Body of pancreas (tissue), 4 donors: ENCODE results near the gene KCND3.

Experiments used
- CTCF ChIP-seq, 7 experiments: fragments of 450-650 bp in 4 of 7; fragments of 200-600 bp in 3 of 7; sonication (generic) in 3 of 7; IDR thresholded peaks; one replicate each; pipeline ENCODE4 v1.5.1; 2016 to 2019; ENCODE audit warnings: antibody characterized with exemption in 7 of 7
- POLR2A ChIP-seq, 3 donors: fragments of 450-650 bp; IDR thresholded peaks; one replicate each; pipeline ENCODE4 v1.6.1; 2016; ENCODE audit warnings: antibody characterized with exemption in 3 of 3, mild to moderate bottlenecking in 2 of 3

- TF ChIP-seq CTCF (IDR thresholded peaks at IDR 0.05): no peak
- TF ChIP-seq POLR2A (IDR thresholded peaks at IDR 0.05): no peak
These were observed 37.3 kb downstream of the KCND3 start for GRCh38 chr1:111952125-111952657.
